Measurements from ENCODE around the gene NTNG1. TPM values are rescaled to one million over a fixed set of nuclear protein-coding genes. Genes with fewer than 3 reads are reported as not detected.
A peak's percentile ranks its signal among the peaks of the same experiment; 100 is the strongest.

NTNG1 gene
- total and polyA plus RNA-seq, 5 donors from 2014 or later = not detected

GRCh38 chr1:107183011-107183410 is 42.2 kb downstream of the NTNG1 start:
- DNase-seq = no peak
- Histone ChIP-seq H3K36me3 (ENCODE audit: control insufficient read depth, insufficient read depth, low read length) (no peaks in the 10 kb centered on the region), H3K4me3 (ENCODE audit: low read depth, low read length) (no peak overlapping the region), H3K4me1 (ENCODE audit: control insufficient read depth, insufficient read depth, low read length, poor library complexity, severe bottlenecking) (no peaks in the 10 kb centered on the region), H3K27me3 (ENCODE audit: control insufficient read depth, insufficient read depth, low read length) (peaks cover 2% of the 10 kb centered on the region), H3K9me3 (ENCODE audit: control insufficient read depth in 2 of 2, low read length in 2 of 2) (no peaks in the 10 kb centered on the region), H3K27ac (ENCODE audit: insufficient read depth, low read length, poor library complexity, severe bottlenecking) (no peak overlapping the region)
- Mint-ChIP-seq H3K27ac (no peak overlapping the region), H3K36me3 (no peaks in the 10 kb centered on the region), H3K27me3 (no peaks in the 10 kb centered on the region), H3K4me1 (peaks cover 0 to 6% (median 0%) of the 10 kb centered on the region in 4 donors), H3K9me3 (peaks cover 0 to 5% (median 0%) of the 10 kb centered on the region in 7 donors), H3K4me3 (no peak overlapping the region)
- no peak for ATAC-seq (ENCODE audit: low read depth in 2 of 2)

GRCh38 chr1:107184888-107185287 is 44.0 kb downstream of the NTNG1 start:
- peaks cover 0 to 5% (median under 1%) of the 10 kb centered on the region in 7 donors for H3K9me3 Mint-ChIP-seq
- H3K27me3 Mint-ChIP-seq = no peaks in the 10 kb centered on the region
- no peaks in the 10 kb centered on the region for H3K4me1 ChIP-seq (ENCODE audit: control insufficient read depth, insufficient read depth, low read length, poor library complexity, severe bottlenecking)
- H3K4me1 Mint-ChIP-seq = peaks cover 0 to 6% (median 0%) of the 10 kb centered on the region in 4 donors
- H3K27ac ChIP-seq (ENCODE audit: insufficient read depth, low read length, poor library complexity, severe bottlenecking) = no peak overlapping the region
- no peak for ATAC-seq (ENCODE audit: low read depth in 2 of 2)
- H3K27me3 ChIP-seq (ENCODE audit: control insufficient read depth, insufficient read depth, low read length) = peaks cover 2% of the 10 kb centered on the region
- no peak for DNase-seq
- H3K27ac Mint-ChIP-seq = no peak overlapping the region
- H3K4me3 Mint-ChIP-seq = no peak overlapping the region
- H3K4me3 ChIP-seq (ENCODE audit: low read depth, low read length) = no peak overlapping the region
- no peaks in the 10 kb centered on the region for H3K36me3 ChIP-seq (ENCODE audit: control insufficient read depth, insufficient read depth, low read length)
- no peaks in the 10 kb centered on the region for H3K9me3 ChIP-seq (ENCODE audit: control insufficient read depth in 2 of 2, low read length in 2 of 2)
- H3K36me3 Mint-ChIP-seq = no peaks in the 10 kb centered on the region

- Mint-ChIP-seq H3K36me3 (no peaks in the 10 kb centered on the region), H3K4me1 (peaks cover 0 to 6% (median 0%) of the 10 kb centered on the region in 4 donors), H3K4me3 (no peak overlapping the region), H3K9me3 (peaks cover 0 to 8% (median 3%) of the 10 kb centered on the region in 7 donors), H3K27me3 (no peaks in the 10 kb centered on the region), H3K27ac (no peak overlapping the region)
- H3K36me3 ChIP-seq (ENCODE audit: control insufficient read depth, insufficient read depth, low read length) = no peaks in the 10 kb centered on the region
- H3K27me3 ChIP-seq (ENCODE audit: control insufficient read depth, insufficient read depth, low read length) = peaks cover 2% of the 10 kb centered on the region
- no peak for DNase-seq
- no peak overlapping the region for H3K27ac ChIP-seq (ENCODE audit: insufficient read depth, low read length, poor library complexity, severe bottlenecking)
- no peak overlapping the region for H3K4me3 ChIP-seq (ENCODE audit: low read depth, low read length)
- no peaks in the 10 kb centered on the region for H3K9me3 ChIP-seq (ENCODE audit: control insufficient read depth in 2 of 2, low read length in 2 of 2)
- no peaks in the 10 kb centered on the region for H3K4me1 ChIP-seq (ENCODE audit: control insufficient read depth, insufficient read depth, low read length, poor library complexity, severe bottlenecking)
- no peak for ATAC-seq (ENCODE audit: low read depth in 2 of 2)
Measured at GRCh38 chr1:107187399-107187798, 46.6 kb downstream of the NTNG1 start.

- Histone ChIP-seq H3K27me3 (ENCODE audit: control insufficient read depth, insufficient read depth, low read length) (peaks cover 2% of the 10 kb centered on the region), H3K27ac (ENCODE audit: insufficient read depth, low read length, poor library complexity, severe bottlenecking) (no peak overlapping the region), H3K4me3 (ENCODE audit: low read depth, low read length) (no peak overlapping the region), H3K36me3 (ENCODE audit: control insufficient read depth, insufficient read depth, low read length) (no peaks in the 10 kb centered on the region), H3K4me1 (ENCODE audit: control insufficient read depth, insufficient read depth, low read length, poor library complexity, severe bottlenecking) (no peaks in the 10 kb centered on the region), H3K9me3 (ENCODE audit: control insufficient read depth in 2 of 2, low read length in 2 of 2) (no peaks in the 10 kb centered on the region)
- Mint-ChIP-seq H3K27ac (no peak overlapping the region), H3K27me3 (no peaks in the 10 kb centered on the region), H3K36me3 (no peaks in the 10 kb centered on the region), H3K9me3 (peaks cover 0 to 8% (median 3%) of the 10 kb centered on the region in 7 donors), H3K4me3 (no peak overlapping the region), H3K4me1 (peaks cover 0 to 6% (median 0%) of the 10 kb centered on the region in 4 donors)
- DNase-seq = no peak
- no peak for ATAC-seq (ENCODE audit: low read depth in 2 of 2)
Measured at GRCh38 chr1:107188160-107188559, 47.3 kb downstream of the NTNG1 start.

GRCh38 chr1:107194380-107194779 is 53.5 kb downstream of the NTNG1 start:
- Mint-ChIP-seq H3K27ac (no peak overlapping the region), H3K9me3 (peaks cover 0 to 3% (median 1%) of the 10 kb centered on the region in 7 donors), H3K27me3 (no peaks in the 10 kb centered on the region), H3K4me1 (no peaks in the 10 kb centered on the region), H3K36me3 (no peaks in the 10 kb centered on the region), H3K4me3 (no peak overlapping the region)
- Histone ChIP-seq H3K27ac (ENCODE audit: insufficient read depth, low read length, poor library complexity, severe bottlenecking) (no peak overlapping the region), H3K36me3 (ENCODE audit: control insufficient read depth, insufficient read depth, low read length) (no peaks in the 10 kb centered on the region), H3K4me1 (ENCODE audit: control insufficient read depth, insufficient read depth, low read length, poor library complexity, severe bottlenecking) (no peaks in the 10 kb centered on the region), H3K4me3 (ENCODE audit: low read depth, low read length) (no peak overlapping the region), H3K9me3 (ENCODE audit: control insufficient read depth in 2 of 2, low read length in 2 of 2) (no peaks in the 10 kb centered on the region), H3K27me3 (ENCODE audit: control insufficient read depth, insufficient read depth, low read length) (no peaks in the 10 kb centered on the region)
- ATAC-seq (ENCODE audit: low read depth in 2 of 2) (no peak), DNase-seq (no peak)

GRCh38 chr1:107195476-107195875 is 54.6 kb downstream of the NTNG1 start:
- no peak for DNase-seq
- Histone ChIP-seq H3K4me3 (ENCODE audit: low read depth, low read length) (no peak overlapping the region), H3K4me1 (ENCODE audit: control insufficient read depth, insufficient read depth, low read length, poor library complexity, severe bottlenecking) (no peaks in the 10 kb centered on the region), H3K9me3 (ENCODE audit: control insufficient read depth in 2 of 2, low read length in 2 of 2) (no peaks in the 10 kb centered on the region), H3K27ac (ENCODE audit: insufficient read depth, low read length, poor library complexity, severe bottlenecking) (no peak overlapping the region), H3K36me3 (ENCODE audit: control insufficient read depth, insufficient read depth, low read length) (no peaks in the 10 kb centered on the region), H3K27me3 (ENCODE audit: control insufficient read depth, insufficient read depth, low read length) (no peaks in the 10 kb centered on the region)
- no peak for ATAC-seq (ENCODE audit: low read depth in 2 of 2)
- Mint-ChIP-seq H3K36me3 (no peaks in the 10 kb centered on the region), H3K4me3 (no peak overlapping the region), H3K9me3 (peaks cover 0 to 2% (median 0%) of the 10 kb centered on the region in 7 donors), H3K4me1 (no peaks in the 10 kb centered on the region), H3K27ac (no peak overlapping the region), H3K27me3 (no peaks in the 10 kb centered on the region)

GRCh38 chr1:107196973-107197562 is 56.2 kb downstream of the NTNG1 start:
- peak in 1 of 3 donors; percentile 49 for DNase-seq
- Mint-ChIP-seq H3K27me3 (no peaks in the 10 kb centered on the region), H3K4me1 (no peaks in the 10 kb centered on the region)

GRCh38 chr1:107198561-107198960 is 57.7 kb downstream of the NTNG1 start:
- Histone ChIP-seq H3K4me1 (ENCODE audit: control insufficient read depth, insufficient read depth, low read length, poor library complexity, severe bottlenecking) (no peaks in the 10 kb centered on the region), H3K27ac (ENCODE audit: insufficient read depth, low read length, poor library complexity, severe bottlenecking) (no peak overlapping the region), H3K9me3 (ENCODE audit: control insufficient read depth in 2 of 2, low read length in 2 of 2) (no peaks in the 10 kb centered on the region), H3K27me3 (ENCODE audit: control insufficient read depth, insufficient read depth, low read length) (no peaks in the 10 kb centered on the region), H3K36me3 (ENCODE audit: control insufficient read depth, insufficient read depth, low read length) (no peaks in the 10 kb centered on the region), H3K4me3 (ENCODE audit: low read depth, low read length) (no peak overlapping the region)
- H3K27ac Mint-ChIP-seq = no peak overlapping the region
- H3K27me3 Mint-ChIP-seq = no peaks in the 10 kb centered on the region
- H3K4me1 Mint-ChIP-seq = no peaks in the 10 kb centered on the region
- H3K36me3 Mint-ChIP-seq = no peaks in the 10 kb centered on the region
- no peak overlapping the region for H3K4me3 Mint-ChIP-seq
- DNase-seq = no peak
- H3K9me3 Mint-ChIP-seq = peaks cover 0 to 10% (median 0%) of the 10 kb centered on the region in 7 donors
- ATAC-seq (ENCODE audit: low read depth in 2 of 2) = no peak

More at GRCh38 chr1:107196973-107197562, 56.2 kb downstream of the NTNG1 start:
- Histone ChIP-seq H3K27me3 (ENCODE audit: control insufficient read depth, insufficient read depth, low read length) (no peaks in the 10 kb centered on the region), H3K4me3 (ENCODE audit: low read depth, low read length) (no peak overlapping the region), H3K9me3 (ENCODE audit: control insufficient read depth in 2 of 2, low read length in 2 of 2) (no peaks in the 10 kb centered on the region), H3K27ac (ENCODE audit: insufficient read depth, low read length, poor library complexity, severe bottlenecking) (no peak overlapping the region), H3K36me3 (ENCODE audit: control insufficient read depth, insufficient read depth, low read length) (no peaks in the 10 kb centered on the region), H3K4me1 (ENCODE audit: control insufficient read depth, insufficient read depth, low read length, poor library complexity, severe bottlenecking) (no peaks in the 10 kb centered on the region)
- Mint-ChIP-seq H3K9me3 (peaks cover 0 to 6% (median 0%) of the 10 kb centered on the region in 7 donors), H3K4me3 (no peak overlapping the region), H3K27ac (no peak overlapping the region), H3K36me3 (no peaks in the 10 kb centered on the region)
- ATAC-seq (ENCODE audit: low read depth in 2 of 2) = no peak
